Stimulated activated memory B cell treated with anti-CD40 and anti-IgM and Interleukin-4, amounts not matched to agents 10 μg/mL and 1 μg/mL and 100 μg/mL, for 72 hours (primary cell): Measurements from ENCODE around the gene STX1B.

Source experiments
- ATAC-seq: fragments of 150-1000 bp; cut with Tn5 transposase; 2 replicates; pipeline ENCODE4 v1.10.0; 2021
- H3K27ac Mint-ChIP-seq: one replicate; pipeline ENCODE4 v1.8.0; 2022; ENCODE audit warnings: mild to moderate bottlenecking, mixed read lengths
- H3K27me3 Mint-ChIP-seq: one replicate; pipeline ENCODE4 v1.8.0; 2022; ENCODE audit warnings: mixed read lengths
- H3K36me3 Mint-ChIP-seq: one replicate; pipeline ENCODE4 v1.8.0; 2022; ENCODE audit warnings: mixed read lengths
- H3K4me1 Mint-ChIP-seq: one replicate; pipeline ENCODE4 v1.8.0; 2022; ENCODE audit warnings: mixed read lengths
- H3K4me3 Mint-ChIP-seq: one replicate; pipeline ENCODE4 v1.8.0; 2022; ENCODE audit warnings: mild to moderate bottlenecking, moderate library complexity, mixed read lengths
- H3K9me3 Mint-ChIP-seq: one replicate; pipeline ENCODE4 v1.8.0; 2022; ENCODE audit warnings: mixed read lengths

Gene STX1B

GRCh38 chr16:30961384-30961783 lies 49.1 kb downstream of the STX1B start:
- no peaks in the 10 kb centered on the region for H3K9me3 Mint-ChIP-seq
- H3K36me3 Mint-ChIP-seq: peaks cover 77% of the 10 kb centered on the region

DNA sequence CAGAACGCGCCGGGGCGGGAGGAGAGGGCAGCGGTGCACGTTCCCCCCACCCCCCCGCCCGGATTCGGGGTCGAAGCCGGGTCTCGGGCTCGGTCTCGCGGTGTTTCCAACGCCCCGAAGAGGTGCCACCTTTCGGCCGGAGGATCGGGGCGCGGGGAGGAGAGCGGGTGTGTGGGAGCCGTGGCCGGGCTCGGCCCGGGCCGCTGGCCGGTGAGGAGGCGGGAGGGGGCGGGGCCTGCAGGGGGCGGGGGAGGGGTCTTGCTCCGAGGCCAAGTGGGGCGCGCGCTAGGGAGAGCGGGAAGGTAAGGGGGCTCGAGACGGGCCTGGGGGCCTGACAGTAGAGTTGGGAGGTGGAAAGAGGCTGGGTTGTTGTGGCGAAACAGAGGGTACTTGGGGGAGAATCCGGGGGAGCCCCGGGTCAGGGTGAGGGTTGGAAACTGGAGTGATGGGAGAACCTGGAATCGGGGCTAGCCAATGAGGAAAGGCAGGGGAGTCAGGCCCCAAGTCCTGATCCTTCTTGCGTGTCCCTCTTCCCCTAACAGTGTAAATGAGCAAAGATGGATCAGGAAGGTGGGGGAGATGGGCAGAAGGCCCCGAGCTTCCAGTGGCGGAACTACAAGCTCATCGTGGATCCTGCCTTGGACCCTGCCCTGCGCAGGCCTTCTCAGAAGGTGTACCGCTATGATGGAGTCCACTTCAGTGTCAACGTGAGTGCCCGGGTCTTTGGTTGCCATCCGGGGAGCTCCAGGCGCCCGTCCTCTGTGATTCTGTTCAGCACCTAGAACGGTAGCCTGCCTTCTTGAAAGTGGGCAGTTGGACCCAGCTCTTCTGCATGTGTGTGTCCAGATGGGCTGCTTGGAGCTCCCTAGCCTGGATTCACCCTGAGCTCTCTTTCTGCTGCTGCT lies 52.0 kb downstream of the STX1B start:
- no peaks in the 10 kb centered on the region for H3K9me3 Mint-ChIP-seq
- H3K4me1 Mint-ChIP-seq: peaks cover 39% of the 10 kb centered on the region
- H3K4me3 Mint-ChIP-seq: peak overlapping the region; percentile 92
- H3K36me3 Mint-ChIP-seq: peaks cover 51% of the 10 kb centered on the region
- no peaks in the 10 kb centered on the region for H3K27me3 Mint-ChIP-seq
- peak; percentile 55 for ATAC-seq
- peak overlapping the region; percentile 98 for H3K27ac Mint-ChIP-seq

More at GRCh38 chr16:30961384-30961783, 49.1 kb downstream of the STX1B start:
- H3K27me3 Mint-ChIP-seq: no peaks in the 10 kb centered on the region
- no peak for ATAC-seq
- no peak overlapping the region for H3K4me3 Mint-ChIP-seq
- peaks cover 39% of the 10 kb centered on the region for H3K4me1 Mint-ChIP-seq
- H3K27ac Mint-ChIP-seq: no peak overlapping the region

DNA sequence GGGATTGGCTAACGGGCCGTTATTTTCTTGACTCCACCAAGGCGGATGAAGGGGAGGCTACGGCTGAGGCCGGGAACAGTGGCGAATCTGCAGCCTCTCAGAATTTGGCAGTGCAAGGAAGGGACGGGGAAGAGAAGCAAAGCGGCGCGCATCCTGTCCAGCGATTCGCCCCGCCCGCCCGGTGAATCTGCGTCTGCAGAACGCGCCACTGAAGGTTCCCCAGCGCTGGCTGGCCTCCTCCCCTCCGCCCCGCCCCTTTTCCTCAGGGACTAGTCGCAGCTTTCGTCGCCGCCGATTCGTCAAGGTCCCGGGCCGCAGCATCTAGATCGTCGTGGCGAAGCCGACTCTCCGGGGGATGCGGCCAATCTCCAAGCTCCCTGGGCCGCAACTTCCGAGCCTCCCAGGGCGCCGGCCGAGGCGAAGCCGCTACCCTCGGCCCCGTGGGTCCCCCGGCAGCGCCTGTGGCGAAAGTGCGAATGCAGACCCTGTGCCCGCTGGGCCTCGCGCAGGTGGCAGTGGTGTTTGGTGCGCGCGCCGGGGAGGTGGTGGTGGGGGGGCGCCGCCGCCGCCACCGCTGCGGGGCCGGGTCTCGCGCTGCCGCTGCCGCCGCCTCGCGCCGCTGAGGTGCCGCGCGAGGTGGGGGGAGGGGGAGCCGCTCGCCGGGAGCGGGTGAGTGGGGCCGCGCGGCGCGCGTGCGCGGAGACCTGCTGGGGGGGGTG lies 52.8 kb downstream of the STX1B start, which contains the start of gene SETD1A:
Gene SETD1A (plus strand): TSS at position 299 of the 719 bp plus-strand sequence. CDS start 978 bp downstream, outside the sequence.
- no peaks in the 10 kb centered on the region for H3K27me3 Mint-ChIP-seq
- H3K4me3 Mint-ChIP-seq: peak within 1 kb of the TSS; percentile 94
- H3K27ac Mint-ChIP-seq: peak within 1 kb of the TSS; percentile 98
- peaks cover 42% of the 10 kb centered on the region for H3K4me1 Mint-ChIP-seq
- no peaks in the 10 kb centered on the region for H3K9me3 Mint-ChIP-seq
- peaks cover 43% of the 10 kb centered on the region for H3K36me3 Mint-ChIP-seq
- ATAC-seq: peak; percentile 92

GRCh38 chr16:30956601-30957455 lies 53.6 kb downstream of the STX1B start:
- H3K9me3 Mint-ChIP-seq: no peaks in the 10 kb centered on the region
- peaks cover 42% of the 10 kb centered on the region for H3K4me1 Mint-ChIP-seq
- peak overlapping the region; percentile 94 for H3K4me3 Mint-ChIP-seq
- peaks cover 36% of the 10 kb centered on the region for H3K36me3 Mint-ChIP-seq
- no peaks in the 10 kb centered on the region for H3K27me3 Mint-ChIP-seq
- peak overlapping the region; percentile 98 for H3K27ac Mint-ChIP-seq
- ATAC-seq: peak; percentile 86

DNA sequence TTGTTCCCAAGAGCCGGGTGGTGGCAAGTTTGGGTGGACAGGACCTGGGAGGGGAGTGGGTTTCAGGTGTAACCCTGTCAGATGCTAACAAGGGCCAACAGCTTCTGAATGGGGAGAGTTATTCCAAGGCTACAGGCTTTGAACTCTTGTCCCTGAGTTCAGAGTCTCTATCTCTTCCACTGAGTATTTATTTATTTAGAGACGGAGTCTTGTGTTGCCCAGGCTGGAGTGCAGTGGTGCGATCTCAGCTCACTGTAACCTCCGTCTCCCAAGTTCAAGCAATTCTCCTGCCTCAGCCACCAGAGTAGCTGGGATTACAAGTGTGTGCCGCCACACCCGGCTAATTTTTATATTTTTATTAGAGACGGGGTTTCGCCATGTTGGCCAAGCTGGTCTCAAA lies 55.4 kb downstream of the STX1B start:
- no peaks in the 10 kb centered on the region for H3K9me3 Mint-ChIP-seq
- no peak for ATAC-seq
- no peaks in the 10 kb centered on the region for H3K27me3 Mint-ChIP-seq
- no peak overlapping the region for H3K27ac Mint-ChIP-seq
- H3K4me1 Mint-ChIP-seq: peaks cover 49% of the 10 kb centered on the region
- H3K36me3 Mint-ChIP-seq: peaks cover 17% of the 10 kb centered on the region
- H3K4me3 Mint-ChIP-seq: no peak overlapping the region

GRCh38 chr16:30953511-30954124 lies 56.8 kb downstream of the STX1B start:
- Mint-ChIP-seq H3K4me3 (no peak overlapping the region), H3K27ac (peak overlapping the region; percentile 44), H3K27me3 (no peaks in the 10 kb centered on the region), H3K36me3 (peaks cover 4% of the 10 kb centered on the region), H3K4me1 (peaks cover 41% of the 10 kb centered on the region), H3K9me3 (no peaks in the 10 kb centered on the region)
- ATAC-seq: peak; percentile 39

- H3K9me3 Mint-ChIP-seq: no peaks in the 10 kb centered on the region
- H3K4me3 Mint-ChIP-seq: no peak overlapping the region
Measured at GRCh38 chr16:30953111-30953510, 57.3 kb downstream of the STX1B start.

GRCh38 chr16:30951750-30952149 lies 58.7 kb downstream of the STX1B start:
- H3K27ac Mint-ChIP-seq: no peak overlapping the region
- H3K36me3 Mint-ChIP-seq: peaks cover 6% of the 10 kb centered on the region
- ATAC-seq: no peak
- no peaks in the 10 kb centered on the region for H3K9me3 Mint-ChIP-seq
- no peaks in the 10 kb centered on the region for H3K27me3 Mint-ChIP-seq
- no peak overlapping the region for H3K4me3 Mint-ChIP-seq
- peaks cover 36% of the 10 kb centered on the region for H3K4me1 Mint-ChIP-seq

More at GRCh38 chr16:30953111-30953510, 57.3 kb downstream of the STX1B start:
- Mint-ChIP-seq H3K36me3 (no peaks in the 10 kb centered on the region), H3K27me3 (no peaks in the 10 kb centered on the region), H3K4me1 (peaks cover 36% of the 10 kb centered on the region), H3K27ac (no peak overlapping the region)
- no peak for ATAC-seq

DNA sequence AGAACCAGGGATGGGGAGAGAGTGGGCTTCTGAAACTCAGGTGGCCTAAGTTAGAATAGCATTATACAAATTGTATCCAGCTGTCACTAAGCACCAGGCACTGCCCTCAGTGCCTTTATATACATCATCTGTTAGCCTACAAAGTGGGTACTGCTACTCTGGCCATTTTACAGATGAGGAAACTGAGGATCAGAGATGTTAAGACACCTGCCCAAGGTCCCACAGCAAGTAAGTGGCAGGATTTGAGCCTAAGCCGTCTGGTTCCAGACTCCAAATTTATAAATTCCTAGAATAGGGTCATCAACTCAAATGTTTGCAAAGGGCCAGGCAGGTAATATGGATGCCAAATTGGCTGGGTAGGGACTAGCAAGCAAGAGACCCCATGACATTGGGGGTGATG lies 59.2 kb downstream of the STX1B start:
- peaks cover 6% of the 10 kb centered on the region for H3K36me3 Mint-ChIP-seq

DNA sequence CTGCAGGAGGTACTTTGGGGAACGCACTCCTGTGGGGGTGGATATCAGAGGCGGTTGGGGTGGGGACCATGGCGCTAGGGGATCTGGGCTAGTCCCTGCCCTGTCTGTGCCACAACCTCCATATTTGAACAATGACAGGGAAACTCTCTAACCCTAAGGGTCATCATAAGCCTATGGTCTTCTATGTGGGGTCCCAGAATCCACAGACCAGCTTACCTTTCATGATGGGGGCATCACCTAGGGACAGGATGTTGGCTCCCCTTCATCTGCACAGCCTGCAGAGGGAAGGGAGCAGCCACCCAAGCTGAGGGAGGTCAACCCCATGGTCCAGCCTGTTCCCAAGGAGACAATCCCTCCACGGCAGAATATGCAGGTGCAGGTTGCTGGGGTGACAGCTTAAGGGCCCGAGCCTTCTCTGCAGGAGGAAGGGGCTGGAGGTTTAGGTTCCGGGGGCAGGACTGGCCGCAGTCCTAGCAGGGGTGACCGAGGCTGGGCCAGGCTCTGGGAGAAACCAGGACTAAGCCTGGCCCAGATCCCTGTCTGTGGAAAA lies 59.8 kb downstream of the STX1B start:
- peaks cover 36% of the 10 kb centered on the region for H3K4me1 Mint-ChIP-seq
- H3K4me3 Mint-ChIP-seq: peak overlapping the region; percentile 97
- H3K27me3 Mint-ChIP-seq: no peaks in the 10 kb centered on the region
- no peak for ATAC-seq
- H3K27ac Mint-ChIP-seq: peak overlapping the region; percentile 89
- H3K9me3 Mint-ChIP-seq: no peaks in the 10 kb centered on the region
- peaks cover 9% of the 10 kb centered on the region for H3K36me3 Mint-ChIP-seq

More for the DNA sequence above, 59.2 kb downstream of the STX1B start:
- H3K27ac Mint-ChIP-seq: peak overlapping the region; percentile 89
- no peak for ATAC-seq
- no peaks in the 10 kb centered on the region for H3K27me3 Mint-ChIP-seq
- no peak overlapping the region for H3K4me3 Mint-ChIP-seq
- no peaks in the 10 kb centered on the region for H3K9me3 Mint-ChIP-seq
- peaks cover 36% of the 10 kb centered on the region for H3K4me1 Mint-ChIP-seq

- peak overlapping the region; percentile 89 for H3K27ac Mint-ChIP-seq
- H3K36me3 Mint-ChIP-seq: peaks cover 15% of the 10 kb centered on the region
- H3K27me3 Mint-ChIP-seq: no peaks in the 10 kb centered on the region
- H3K9me3 Mint-ChIP-seq: no peaks in the 10 kb centered on the region
- peak overlapping the region; percentile 97 for H3K4me3 Mint-ChIP-seq
- peak; percentile 70 for ATAC-seq
- peaks cover 35% of the 10 kb centered on the region for H3K4me1 Mint-ChIP-seq
Measured at GRCh38 chr16:30949650-30950515, 60.6 kb downstream of the STX1B start.

DNA sequence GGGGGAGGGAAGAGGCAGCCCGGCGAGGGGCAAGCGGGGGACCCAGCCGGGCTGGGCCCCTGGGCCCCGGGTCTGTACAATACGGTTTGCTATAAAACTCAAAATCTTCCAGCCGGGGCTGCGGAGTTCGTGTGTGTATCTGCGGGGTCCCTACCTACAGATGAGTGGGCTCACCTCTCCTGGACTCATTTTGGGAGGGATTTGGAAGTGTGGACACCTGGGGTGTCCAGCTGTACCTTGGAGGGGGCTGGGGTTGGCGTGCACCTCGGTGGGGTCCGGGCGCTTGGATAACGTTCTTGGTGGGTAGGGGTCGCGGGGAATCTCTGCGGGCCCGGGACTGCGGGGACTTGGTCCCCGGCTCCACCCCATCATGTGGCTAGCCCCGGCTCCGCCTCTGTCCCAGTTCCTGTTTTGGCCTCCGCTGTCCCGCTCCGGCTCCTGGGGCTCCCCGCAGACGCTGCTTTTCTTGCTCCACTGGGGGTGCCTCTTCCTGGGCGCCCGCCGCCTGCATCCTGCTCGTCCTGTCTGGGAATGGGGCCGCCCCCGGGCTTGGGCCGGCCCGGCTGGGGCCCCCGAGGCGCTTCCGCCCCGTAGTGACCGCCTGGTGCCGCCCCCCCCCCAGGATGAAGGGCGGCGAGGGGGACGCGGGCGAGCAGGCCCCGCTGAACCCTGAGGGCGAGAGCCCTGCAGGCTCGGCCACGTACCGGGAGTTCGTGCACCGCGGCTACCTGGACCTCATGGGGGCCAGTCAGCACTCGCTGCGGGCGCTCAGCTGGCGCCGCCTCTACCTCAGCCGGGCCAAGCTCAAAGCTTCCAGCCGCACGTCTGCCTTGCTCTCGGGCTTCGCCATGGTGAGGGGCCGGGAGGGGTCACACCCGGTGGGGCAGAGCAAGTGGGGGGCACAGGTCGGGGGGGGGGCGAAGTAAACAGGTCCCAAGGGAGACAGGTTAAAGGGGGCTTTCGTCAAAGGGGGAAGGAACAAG lies 61.5 kb downstream of the STX1B start, which contains the start of gene ORAI3:
Gene ORAI3 (plus strand): TSS at position 402 of the 983 bp plus-strand sequence. CDS start 222 bp downstream, at position 624.
- Mint-ChIP-seq H3K36me3 (peaks cover 24% of the 10 kb centered on the region), H3K4me3 (peak within 1 kb of the TSS; percentile 97), H3K27me3 (no peaks in the 10 kb centered on the region), H3K9me3 (no peaks in the 10 kb centered on the region), H3K4me1 (peaks cover 27% of the 10 kb centered on the region), H3K27ac (peak within 1 kb of the TSS; percentile 89)
- peak; percentile 87 for ATAC-seq
